Measurements from ENCODE around the gene PIK3AP1. TPM values are rescaled to one million over a fixed set of nuclear protein-coding genes. Genes with fewer than 3 reads are reported as not detected.
"Not testable (repeated sequence)": the region's sequence is repeated elsewhere in the genome, so short reads cannot be mapped to it uniquely, and the experiment has no call there.

The PIK3AP1 gene
- total RNA-seq, 1 donor from 2014 or later, result 4.5 TPM

DNA sequence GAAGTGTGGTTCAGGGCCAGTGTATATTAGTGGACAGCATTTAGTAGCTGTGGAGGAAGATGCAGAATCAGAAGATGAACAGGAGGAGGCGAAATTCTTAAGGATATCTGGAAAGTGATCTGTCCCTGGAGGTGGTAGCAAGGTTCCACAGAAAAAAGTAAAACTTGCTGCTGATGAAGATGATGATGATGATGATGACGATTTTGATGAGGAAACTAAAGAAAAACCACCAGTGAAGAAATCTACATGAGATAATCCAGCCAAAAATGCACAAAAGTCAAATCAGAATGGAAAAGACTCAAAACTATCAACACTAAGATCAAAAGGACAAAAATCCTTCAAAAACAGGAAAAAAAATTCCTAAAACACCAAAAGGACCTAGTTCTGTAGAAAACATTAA lies 159.8 kb downstream of the PIK3AP1 start:
- DNase-seq (ENCODE audit: low spot score in 2 of 2), result no peak
- FAIRE-seq, result no peak

DNA sequence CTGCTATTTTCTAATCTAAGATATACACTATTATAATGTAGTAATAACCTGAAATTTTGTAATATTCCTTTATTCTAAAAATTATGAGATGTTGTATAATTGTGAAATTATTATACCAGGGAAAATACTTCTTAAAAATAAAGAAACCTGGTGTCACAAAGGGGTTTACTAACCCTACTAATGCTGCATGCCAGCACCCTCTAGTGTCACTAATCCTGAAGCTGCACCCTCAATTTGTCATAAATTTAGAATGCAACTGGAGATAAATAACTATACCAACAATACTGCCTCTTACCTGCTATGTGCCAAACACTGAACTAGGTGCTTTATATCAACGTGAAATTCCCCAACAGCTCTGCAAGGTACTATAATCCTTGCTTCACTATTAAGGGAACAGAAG lies 164.3 kb downstream of the PIK3AP1 start:
- peak; percentile 91 for FAIRE-seq
- no peak for DNase-seq (ENCODE audit: low spot score in 2 of 2)

DNA sequence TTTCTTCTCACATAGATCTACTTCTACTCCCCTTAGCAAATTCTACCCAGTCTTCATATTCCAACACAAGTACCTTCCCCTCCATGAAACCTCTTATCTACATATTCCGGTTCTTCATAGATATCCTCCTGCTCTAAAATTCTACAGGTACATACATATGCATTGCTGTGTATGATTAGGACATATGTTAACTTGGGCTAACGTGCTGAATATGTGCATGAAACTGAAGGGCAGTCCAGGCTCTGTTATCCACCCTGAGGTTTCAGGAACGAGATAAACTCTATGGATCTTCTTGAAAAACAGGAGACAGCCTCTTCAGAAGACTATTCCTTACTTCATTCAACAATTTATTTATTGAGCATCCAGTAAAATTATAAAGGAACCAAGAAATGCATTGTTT lies 165.0 kb downstream of the PIK3AP1 start:
- FAIRE-seq, result no peak
- DNase-seq (ENCODE audit: low spot score in 2 of 2), result no peak

DNA sequence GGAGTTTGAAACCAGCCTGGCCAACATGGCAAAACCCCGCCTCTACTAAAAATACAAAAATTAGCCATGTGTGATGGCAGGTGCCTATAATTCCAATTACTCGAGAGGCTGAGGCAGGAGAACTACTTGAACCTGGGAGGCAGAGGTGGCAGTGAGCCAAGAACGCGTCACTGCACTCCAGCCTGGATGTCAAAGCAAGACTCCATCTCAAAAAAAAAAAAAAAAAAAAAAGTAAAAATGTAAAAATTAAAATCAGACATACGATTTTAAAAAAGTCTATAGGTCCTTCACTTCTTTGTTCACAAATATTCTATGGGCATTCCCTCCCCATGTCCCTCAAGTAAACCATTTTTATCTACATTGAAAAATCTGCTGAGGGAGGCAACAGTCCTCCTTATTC lies 171.7 kb downstream of the PIK3AP1 start:
- no peak for FAIRE-seq
- DNase-seq (ENCODE audit: low spot score in 2 of 2), result no peak

DNA sequence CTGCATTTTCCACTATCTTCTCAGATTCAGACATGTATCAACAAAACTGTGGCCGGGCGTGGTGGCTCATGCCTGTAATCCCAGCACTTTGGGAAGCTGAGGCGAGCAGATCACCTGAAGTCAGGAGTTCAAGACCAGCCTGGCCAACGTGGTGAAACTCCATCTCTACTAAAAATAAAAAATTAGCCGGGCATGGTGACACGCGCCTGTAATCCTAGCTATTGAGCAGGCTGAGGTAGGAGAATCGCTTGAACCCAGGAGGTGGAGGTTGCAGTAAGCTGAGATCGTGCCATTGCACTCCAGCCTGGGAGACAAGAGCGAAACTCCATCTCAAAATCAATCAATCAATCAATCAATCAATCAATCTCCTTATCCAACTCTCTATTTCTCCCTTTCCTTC lies 174.8 kb downstream of the PIK3AP1 start:
- not testable (repeated sequence) for DNase-seq (ENCODE audit: low spot score in 2 of 2); FAIRE-seq

Small RNAs within 50 kb of the gene (small RNA-seq; reads per million reads assigned to genes)
- gene RNA5SP324, result not detected
- gene RNU6-1274P, result not detected

Other genes with a start within 250 kb of the PIK3AP1 start
- 0.82 TPM for gene TLL2, start 206.6 kb downstream of the PIK3AP1 start, total RNA-seq
- gene TM9SF3, start 133.5 kb downstream of the PIK3AP1 start, total RNA-seq, result 130 TPM
- gene LCOR, start 111.8 kb upstream of the PIK3AP1 start, total RNA-seq, result 52.2 TPM